Panc1 (cell line): ENCODE data around the gene TMEM184C. TPM values are rescaled to one million over a fixed set of nuclear protein-coding genes. Genes with fewer than 3 reads are reported as not detected.

ENCODE experiments used
- ATAC-seq: fragments of 200-7000 bp; cut with Tn5 transposase; 2 replicates; pipeline ENCODE4 v1.9.1; 2020; ENCODE audit warnings: mild to moderate bottlenecking, moderate library complexity
- BruUV-seq: library from RNA; stranded (reverse); fragments of 400-500 nt; replicated peaks from 2 replicates; lab custom pipeline; 2021; lab: Mats Ljungman, UMichigan
- CTCF ChIA-PET: fragments of 300-600 bp; sonication (Branson Sonifier 250); formaldehyde crosslinking; loops from one replicate; lab custom pipeline; 2022; ENCODE audit warnings: antibody characterized with exemption; lab: Charles Lee
- POLR2A ChIA-PET: fragments of 300-600 bp; sonication (Branson Sonifier 250); formaldehyde crosslinking; loops from one replicate; lab custom pipeline; 2022; ENCODE audit warnings: antibody characterized with exemption; lab: Charles Lee
- DNase-seq: peaks from one replicate; pipeline ENCODE4 v3.0.0-alpha.2; 2010; ENCODE audit warnings: low read depth, low spot score
- H3K27ac ChIP-seq: 2 replicates; pipeline ENCODE4 v1.5.1; 2011; ENCODE audit warnings: mild to moderate bottlenecking, low read length, inconsistent platforms
- H3K27me3 ChIP-seq: fragments of 200-500 bp; sonication (Bioruptor generic); 2 replicates; pipeline ENCODE4 v1.6.0; 2014; ENCODE audit warnings: low read length, inconsistent platforms; ENCODE audit not compliant: control insufficient read depth, insufficient read depth
- H3K36me3 ChIP-seq: fragments of 200-500 bp; sonication (Bioruptor generic); 2 replicates; pipeline ENCODE4 v1.5.1; 2014; ENCODE audit warnings: inconsistent platforms, mild to moderate bottlenecking, low read length, moderate library complexity; ENCODE audit not compliant: control insufficient read depth, insufficient read depth
- H3K4me1 ChIP-seq: 2 replicates; pipeline ENCODE4 v1.5.1; 2011; ENCODE audit warnings: inconsistent platforms, mild to moderate bottlenecking, low read length, moderate library complexity; ENCODE audit not compliant: control insufficient read depth, insufficient read depth
- H3K4me3 ChIP-seq, 2 experiments: 2 replicates each; pipeline ENCODE4 v1.5.1; 2011 to 2012; ENCODE audit warnings: low read depth in 2 of 2, low read length in 2 of 2, mild to moderate bottlenecking in 2 of 2, inconsistent platforms in 1 of 2, moderate library complexity in 1 of 2
- H3K9me3 ChIP-seq: fragments of 200-500 bp; sonication (Bioruptor generic); 2 replicates; pipeline ENCODE4 v1.5.1; 2014; ENCODE audit warnings: low read depth, mild to moderate bottlenecking, inconsistent platforms, low read length, moderate library complexity; ENCODE audit not compliant: control insufficient read depth, insufficient read depth
- CTCF ChIP-seq: fragments of 450-650 bp; IDR thresholded peaks from 2 replicates; pipeline ENCODE4 v1.5.1; 2017; ENCODE audit warnings: mild to moderate bottlenecking
- POLR2AphosphoS5 ChIP-seq: IDR thresholded peaks from 2 replicates; pipeline ENCODE4 v1.6.1; 2012; ENCODE audit warnings: mild to moderate bottlenecking, low read depth, low read length, moderate library complexity
- REST ChIP-seq, 2 experiments: IDR thresholded peaks; 2 replicates each; pipeline ENCODE4 v1.6.1; 2011 to 2012; ENCODE audit warnings: low read depth in 2 of 2, control low read depth in 1 of 2, low read length in 1 of 2, mild to moderate bottlenecking in 1 of 2, moderate library complexity in 1 of 2; ENCODE audit not compliant: insufficient read depth in 1 of 2
- SIN3A ChIP-seq: IDR thresholded peaks from 2 replicates; pipeline ENCODE4 v1.6.1; 2012; ENCODE audit warnings: low read depth, mild to moderate bottlenecking, low read length, moderate library complexity, borderline replicate concordance; ENCODE audit not compliant: insufficient read depth
- TCF7L2 ChIP-seq: IDR thresholded peaks from 2 replicates; pipeline ENCODE4 v1.6.1; 2011; ENCODE audit warnings: mild to moderate bottlenecking, low read depth, low read length, inconsistent platforms
- in situ Hi-C: cut with HindIII; loops from 2 replicates; pipeline ENCODE4 v1.10.0; 2016; ENCODE audit warnings: low sequenced_read_pairs, low pct_unique_long_range_greater_than_20kb
- intact Hi-C: fragments of 100-400 bp; cut with micrococcal nuclease; formaldehyde crosslinking; loops from one replicate; pipeline ENCODE4 v1.10.0; 2022; ENCODE audit not compliant: unreplicated experiment
- total RNA-seq: library from RNA; stranded (reverse); gene quantifications from one replicate; pipeline ENCODE4 v1.2.1, GENCODE V29; 2021; ENCODE audit not compliant: unreplicated experiment

TMEM184C gene
- total RNA-seq, 1 experiment from 2014 or later = 26.5 TPM

- no peak overlapping the region for H3K4me3 ChIP-seq
- ATAC-seq (peak; percentile 81), DNase-seq (peak; percentile 52)
- no peaks in the 10 kb centered on the region for H3K4me1 ChIP-seq
- no peaks in the 10 kb centered on the region for H3K9me3 ChIP-seq
- H3K27ac ChIP-seq = no peak overlapping the region
- in situ Hi-C loops (no loop called here), intact Hi-C loops (loop anchor here (1.0 kb wide), 1 partner anchor 158 kb away; no protein-coding TSS in a partner anchor)
- no peaks in the 10 kb centered on the region for H3K27me3 ChIP-seq
- TF ChIP-seq CTCF (peak; percentile 78), POLR2AphosphoS5 (no peak), TCF7L2 (no peak), REST (IDR thresholded peaks at IDR 0.05; ENCODE audit: insufficient read depth in 1 of 2, low read depth in 2 of 2, low read length in 1 of 2) (no peak), SIN3A (no peak)
- no TSS peak for BruUV-seq
- ChIA-PET POLR2A (no interaction called here), CTCF (interaction anchor here (1.4 kb wide), 1 partner anchor 159 kb away, joined by 4 read pairs; no protein-coding TSS in a partner anchor)
- no peaks in the 10 kb centered on the region for H3K36me3 ChIP-seq
Measured at GRCh38 chr4:147707892-147708672, 90.9 kb downstream of the TMEM184C start.

- Histone ChIP-seq H3K4me3 (no peak overlapping the region), H3K27me3 (no peaks in the 10 kb centered on the region), H3K27ac (no peak overlapping the region), H3K9me3 (no peaks in the 10 kb centered on the region), H3K36me3 (no peaks in the 10 kb centered on the region), H3K4me1 (no peaks in the 10 kb centered on the region)
- intact Hi-C loops (loop anchor here (1.0 kb wide), 1 partner anchor 17 kb away; no protein-coding TSS in a partner anchor), in situ Hi-C loops (no loop called here)
- DNase-seq (no peak), ATAC-seq (0 out of 2 replicates have a peak, but pooled peaks have one; percentile 49)
- TF ChIP-seq REST (IDR thresholded peaks at IDR 0.05; ENCODE audit: insufficient read depth in 1 of 2, low read depth in 2 of 2, low read length in 1 of 2) = no peak
- no peak for TF ChIP-seq TCF7L2
- TF ChIP-seq CTCF = no peak
- no peak for TF ChIP-seq POLR2AphosphoS5
- TF ChIP-seq SIN3A = no peak
- BruUV-seq = no TSS peak
- ChIA-PET CTCF (interaction anchor here (0.6 to 1.4 kb wide), 3 partner anchors 127 to 157 kb away, joined by 4 to 7 read pairs (median 5); no protein-coding TSS in a partner anchor), POLR2A (interaction anchor here (0.6 kb wide), 1 partner anchor 45 kb away, joined by 3 read pairs; no protein-coding TSS in a partner anchor)
Measured at GRCh38 chr4:147709999-147710398, 92.8 kb downstream of the TMEM184C start.
